Measurements from ENCODE around the gene TPCN2.

The TPCN2 gene

GRCh38 chr11:69058511-69059270 lies 10.0 kb downstream of the TPCN2 start:
- no peak for DNase-seq

DNA sequence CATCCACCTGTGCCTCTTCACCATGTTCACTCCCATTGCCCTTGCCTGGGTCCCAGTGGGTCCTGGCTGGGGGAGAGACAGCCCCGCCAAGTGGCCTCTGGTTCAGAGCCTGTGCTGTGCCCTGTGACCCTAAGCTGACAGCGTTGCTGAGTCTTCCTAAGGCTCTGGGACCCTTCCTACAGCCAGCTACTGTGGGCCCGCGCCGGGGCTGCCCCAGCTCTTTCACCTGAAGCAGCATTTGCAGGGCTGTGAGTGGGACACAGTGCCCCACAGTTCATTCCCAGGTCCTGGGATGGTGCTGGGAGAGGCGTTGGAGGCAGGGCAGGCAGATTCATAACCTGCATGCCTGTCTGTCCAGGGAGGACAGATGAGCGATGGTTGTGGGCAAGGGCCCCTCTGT lies 10.7 kb downstream of the TPCN2 start:
- no peak for DNase-seq

DNA sequence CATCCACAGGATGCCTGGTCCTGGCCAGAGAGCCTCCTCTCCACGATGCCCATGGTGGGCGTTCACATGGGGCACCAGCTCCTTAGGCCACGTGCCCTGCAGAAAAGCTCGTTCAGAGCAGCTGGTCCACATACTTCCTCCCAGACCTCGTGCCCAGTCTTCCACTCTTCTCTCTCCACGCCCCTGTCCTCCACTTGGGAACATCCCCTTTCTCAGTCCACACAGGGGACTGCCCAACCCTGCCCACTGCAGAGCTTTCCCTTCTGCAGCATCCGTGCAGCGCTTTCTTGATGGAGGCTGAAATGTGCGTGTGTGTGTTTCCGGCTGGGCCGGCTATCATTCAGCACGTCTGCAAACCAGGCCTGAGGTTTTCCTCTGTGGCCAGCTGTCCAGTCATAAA lies 11.3 kb downstream of the TPCN2 start:
- no peak for DNase-seq

DNA sequence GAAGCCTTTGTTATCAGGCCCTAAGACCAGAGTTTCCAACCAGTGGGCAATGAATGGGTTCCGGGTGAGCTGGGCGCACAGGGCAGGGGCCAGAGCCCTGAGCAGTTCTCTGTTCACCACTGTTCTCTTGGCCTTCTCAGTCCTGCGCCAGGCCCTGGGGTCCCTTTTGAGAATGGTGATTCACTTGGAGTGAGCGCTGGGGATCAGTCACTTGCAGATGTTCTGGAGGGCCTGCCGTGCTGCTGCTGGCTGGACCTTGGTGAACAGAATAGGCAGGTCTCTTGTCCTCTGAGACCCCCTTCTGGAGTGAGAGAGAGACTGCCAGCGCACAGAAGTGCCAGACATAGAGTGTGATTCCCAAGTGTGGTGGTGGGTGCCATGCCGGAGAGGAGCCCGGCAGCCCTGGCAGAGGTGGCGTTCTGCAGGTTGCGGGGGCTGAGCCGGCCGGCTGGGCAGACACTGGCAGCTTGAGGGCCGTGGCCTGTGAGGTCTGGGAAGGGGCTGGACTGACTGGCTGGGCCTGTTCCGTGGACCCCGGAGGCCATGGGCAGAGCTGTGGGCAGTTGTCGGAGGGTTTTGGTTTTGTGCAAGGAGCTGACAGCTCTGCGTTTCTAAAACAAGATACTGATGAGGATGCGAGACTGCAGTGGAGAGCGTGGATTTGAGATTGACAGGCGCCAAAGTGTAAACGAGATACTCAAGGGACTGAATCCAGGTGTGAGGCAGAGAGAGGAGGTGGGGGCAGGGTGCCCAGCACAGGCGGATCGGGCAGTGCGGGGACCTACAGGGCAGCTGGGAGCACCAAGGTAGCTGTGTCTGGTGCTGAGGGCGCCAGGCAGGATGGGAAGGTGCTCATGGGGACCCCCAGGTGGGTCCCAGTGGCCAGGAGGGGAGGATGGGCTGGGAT lies 12.3 kb downstream of the TPCN2 start:
- DNase-seq: no peak

DNA sequence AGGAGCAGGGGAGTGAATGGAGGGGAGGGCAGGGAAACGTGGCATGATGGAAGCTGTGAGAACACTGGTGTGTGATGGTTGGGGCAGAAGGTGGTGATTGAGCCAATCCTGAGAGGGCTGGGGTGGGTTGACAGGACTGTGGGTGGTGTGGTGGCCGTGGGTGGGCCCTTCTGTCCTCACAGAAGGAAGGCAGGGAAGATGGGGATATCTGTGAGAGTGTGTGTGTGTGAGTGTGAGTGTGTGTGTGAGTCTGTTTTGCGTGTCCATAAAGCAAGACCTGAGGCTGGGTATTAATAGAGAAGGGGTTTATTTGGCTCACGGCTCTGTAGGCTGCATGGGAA lies 13.0 kb downstream of the TPCN2 start:
- DNase-seq: no peak

DNA sequence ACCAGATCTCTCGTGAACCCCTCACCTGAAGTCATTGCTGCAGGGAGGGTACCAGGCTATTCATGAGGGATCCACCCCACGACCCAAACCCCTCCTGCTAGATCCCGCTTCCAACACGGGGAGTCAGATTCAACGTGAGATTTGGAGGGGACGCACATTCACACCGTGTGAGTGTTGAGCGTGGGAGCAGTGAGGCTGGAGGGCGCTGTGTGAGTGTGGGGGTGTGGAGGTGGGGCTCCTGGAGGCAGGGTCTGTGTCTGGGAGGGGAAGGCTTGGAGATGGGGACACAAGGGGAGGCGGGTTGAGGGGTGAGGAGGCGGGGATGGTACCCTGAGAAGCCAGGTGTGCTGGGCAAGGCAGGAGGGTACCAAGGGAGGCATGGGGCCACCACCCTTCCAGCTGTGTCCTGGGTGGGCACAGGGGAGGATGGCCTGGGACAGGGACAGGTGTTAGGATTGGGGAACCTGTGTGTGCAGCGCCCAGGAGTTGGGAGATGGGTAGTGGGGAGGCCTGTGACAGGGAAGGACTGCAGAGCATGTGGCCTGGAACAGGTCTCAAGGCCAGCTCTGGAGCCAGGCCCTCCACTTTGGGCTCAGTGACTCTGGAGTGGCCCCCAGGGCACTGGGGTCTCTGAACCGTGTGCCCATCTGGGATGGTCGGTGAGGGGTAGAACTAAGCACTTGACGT lies 13.6 kb downstream of the TPCN2 start:
- DNase-seq: no peak

DNA sequence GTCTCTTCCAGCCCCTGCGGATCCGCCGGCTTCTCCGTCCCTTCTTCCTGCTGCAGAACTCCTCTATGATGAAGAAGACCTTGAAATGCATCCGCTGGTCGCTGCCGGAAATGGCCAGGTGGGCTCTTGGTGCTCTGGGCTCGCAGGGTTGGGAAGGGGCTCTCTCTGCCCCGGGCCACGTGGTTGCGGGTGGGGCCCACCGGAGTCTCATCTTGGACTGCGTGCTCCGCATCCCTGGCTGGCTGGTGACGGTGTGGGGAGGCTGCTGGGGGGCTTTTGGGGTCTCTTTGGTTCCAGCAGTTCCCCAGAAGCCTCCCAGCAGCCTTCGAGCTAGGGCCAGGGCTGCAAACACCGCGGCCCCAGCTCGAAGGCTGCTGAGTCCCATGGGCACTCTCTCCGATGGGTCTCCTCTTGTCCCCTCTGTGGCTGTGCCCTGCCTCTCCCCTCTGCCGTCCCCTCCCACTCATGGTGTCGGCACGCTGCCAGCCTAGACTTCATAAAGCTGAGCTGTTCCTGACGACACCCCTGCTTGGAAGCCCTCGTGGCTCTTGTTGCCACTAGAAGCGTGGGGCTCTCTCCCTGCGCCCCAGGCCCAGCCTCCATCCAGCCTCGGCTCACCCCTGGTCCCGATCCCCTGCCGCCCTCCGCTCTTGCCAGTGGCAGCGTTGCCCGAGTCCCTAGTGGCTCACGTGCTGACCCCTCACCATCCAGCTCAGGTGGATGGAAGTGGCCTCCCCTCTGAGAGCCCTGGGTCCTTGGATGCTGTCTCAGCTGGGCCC lies 14.3 kb downstream of the TPCN2 start:
- DNase-seq: no peak

DNA sequence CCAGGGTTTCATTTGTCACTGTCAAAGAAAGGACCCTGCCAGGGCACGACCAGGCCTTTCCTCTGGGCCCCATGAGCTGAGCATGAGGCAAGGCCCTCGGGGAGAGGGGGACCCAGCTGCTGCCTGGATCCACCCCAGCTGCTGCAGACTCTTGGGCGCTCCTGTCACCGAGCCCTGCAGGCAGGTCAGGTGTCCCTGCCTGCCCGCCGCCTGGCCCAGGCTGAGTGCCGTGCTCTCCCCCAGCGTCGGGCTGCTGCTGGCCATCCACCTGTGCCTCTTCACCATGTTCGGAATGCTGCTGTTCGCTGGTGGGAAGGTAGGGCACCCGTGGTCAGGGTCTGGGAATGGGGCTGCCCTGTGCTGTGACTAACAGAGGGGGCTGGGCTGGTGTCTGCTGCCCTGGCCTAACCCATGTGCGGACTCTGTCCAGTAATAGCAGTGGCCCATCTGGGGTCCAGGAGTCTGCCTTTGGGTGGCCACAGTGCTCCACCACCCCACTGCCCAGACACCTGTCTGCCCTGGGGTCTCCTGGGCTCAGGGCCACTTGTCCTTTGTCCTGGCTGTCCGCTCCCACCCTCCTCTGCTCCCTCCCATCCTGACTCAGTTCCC lies 15.0 kb downstream of the TPCN2 start:
- DNase-seq: no peak

DNA sequence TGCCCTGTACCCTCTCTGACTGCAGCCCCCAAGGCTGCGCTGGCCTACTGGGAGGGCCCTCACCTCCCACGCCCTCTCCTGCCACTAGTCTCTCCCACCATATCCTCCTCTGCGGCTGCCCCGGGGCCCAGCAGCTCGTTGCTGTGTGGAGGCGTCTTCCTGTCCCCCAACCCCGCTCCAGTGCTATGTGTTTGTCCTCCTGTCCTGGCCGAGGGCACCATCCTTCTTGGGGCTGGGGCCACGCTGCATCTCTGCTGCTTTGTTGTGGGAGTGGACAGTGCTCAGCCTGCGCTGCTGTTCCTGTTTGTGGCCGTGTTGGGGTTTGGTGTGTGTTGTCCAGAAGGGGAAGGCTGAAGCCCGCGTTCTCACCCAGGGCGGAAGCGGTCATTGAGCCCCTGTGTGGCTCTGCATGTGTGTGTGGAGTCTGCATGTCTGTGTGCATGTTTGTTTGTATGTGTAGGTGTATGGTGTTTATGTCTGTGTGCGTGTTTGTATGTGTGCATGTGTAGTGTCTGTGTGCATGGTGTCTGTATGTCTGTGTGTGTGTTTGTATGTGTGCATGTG lies 15.7 kb downstream of the TPCN2 start:
- DNase-seq: no peak

GRCh38 chr11:69065147-69065710 lies 16.5 kb downstream of the TPCN2 start:
- DNase-seq: no peak

DNA sequence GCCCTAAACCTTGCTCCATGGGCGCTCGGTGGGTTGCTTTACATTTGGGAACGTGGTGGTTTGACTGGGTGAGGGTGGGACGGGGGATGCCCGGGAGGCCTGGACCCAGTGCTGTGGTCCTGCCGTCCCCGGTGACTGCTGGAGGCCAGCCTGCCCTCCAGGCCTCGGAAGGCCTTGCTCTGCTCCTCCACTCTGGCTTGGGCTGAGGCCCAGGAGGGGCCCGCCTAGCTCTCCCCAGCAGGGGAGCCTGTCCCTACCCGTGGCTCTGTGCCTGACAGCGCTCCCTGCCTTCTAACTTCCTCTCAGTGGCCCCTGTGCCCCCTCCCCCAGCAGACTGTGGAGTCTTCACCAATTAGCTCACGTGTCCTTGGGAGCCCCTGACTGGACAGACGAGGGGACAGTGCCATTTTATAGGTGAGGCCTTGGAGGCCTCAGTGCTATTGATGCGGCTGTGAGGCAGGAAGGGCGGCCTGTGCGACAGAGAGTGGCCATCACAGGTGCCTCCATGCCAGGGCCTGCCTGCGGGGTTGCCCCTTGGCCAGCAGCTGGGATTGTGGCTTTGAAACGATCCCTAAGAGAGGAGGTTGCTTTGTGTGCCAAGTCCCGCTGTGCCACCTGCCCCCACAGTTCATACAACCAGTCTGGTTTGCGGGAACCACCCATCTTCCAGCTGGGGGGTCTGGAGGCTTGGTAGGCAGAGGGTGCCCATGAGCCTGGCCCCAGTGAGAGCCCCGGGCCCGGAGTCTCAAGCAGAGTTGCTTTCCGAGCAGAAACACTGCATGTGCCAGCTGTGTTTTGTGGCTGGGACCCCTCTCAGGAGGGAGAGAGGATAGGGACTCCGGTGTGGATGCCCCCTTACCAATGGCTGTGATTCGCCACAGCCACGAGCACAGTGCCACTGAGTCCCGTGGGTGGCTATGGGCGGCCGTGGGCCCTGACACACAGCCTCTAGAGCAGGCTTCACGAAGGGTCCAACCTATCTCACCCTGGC lies 17.7 kb downstream of the TPCN2 start:
- DNase-seq: no peak

DNA sequence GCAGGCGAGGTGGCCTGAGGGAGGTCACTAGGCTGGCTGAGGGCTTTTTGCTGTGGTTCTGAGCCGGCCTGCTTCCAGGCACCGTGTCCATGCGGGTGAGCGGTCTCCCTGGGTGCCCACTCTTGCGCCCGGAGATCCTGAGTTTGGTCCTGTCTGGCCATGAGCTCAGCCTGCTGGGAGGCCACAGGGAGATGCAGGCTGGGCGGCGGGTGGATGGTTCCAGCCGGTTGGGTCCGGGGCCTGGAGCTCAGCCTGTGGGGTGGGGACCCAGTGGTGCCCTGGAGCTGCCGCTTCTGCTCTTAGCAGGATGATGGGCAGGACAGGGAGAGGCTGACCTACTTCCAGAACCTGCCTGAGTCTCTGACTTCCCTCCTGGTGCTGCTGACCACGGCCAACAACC lies 18.5 kb downstream of the TPCN2 start:
- no peak for DNase-seq

DNA sequence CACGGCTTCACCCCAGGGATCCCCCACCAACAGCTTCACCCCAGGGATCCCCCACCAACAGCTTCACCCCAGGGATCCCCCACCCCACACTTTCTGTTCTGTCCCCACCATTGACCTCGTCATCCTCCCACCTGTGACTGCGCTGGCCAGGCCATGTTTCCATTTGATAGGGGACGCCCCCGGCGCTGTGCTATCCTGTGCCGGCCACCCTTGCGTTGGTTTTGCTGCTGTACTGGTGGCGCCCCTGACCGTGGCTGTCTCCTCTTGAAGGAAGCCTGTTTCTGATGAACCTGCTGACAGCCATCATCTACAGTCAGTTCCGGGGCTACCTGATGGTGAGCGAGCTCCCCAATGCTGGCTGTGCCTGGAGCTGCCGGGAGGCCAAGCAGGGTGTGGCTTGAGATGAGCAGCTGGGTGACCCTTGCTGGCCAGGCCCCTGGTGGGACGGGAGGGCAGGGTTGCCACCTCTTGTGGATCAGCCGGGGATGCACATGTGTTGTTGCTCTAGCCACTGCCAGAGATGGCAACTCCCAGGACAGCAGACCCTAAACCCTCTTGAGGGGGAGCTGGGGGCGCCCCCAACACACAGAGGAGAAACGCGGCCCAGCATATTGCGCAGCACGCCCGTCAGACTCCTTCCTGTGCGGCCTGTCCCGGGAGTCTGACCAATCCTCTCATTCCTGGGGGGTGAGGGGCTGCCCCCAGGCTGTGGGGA lies 22.5 kb downstream of the TPCN2 start:
- DNase-seq: no peak

GRCh38 chr11:69071956-69072355 lies 23.2 kb downstream of the TPCN2 start:
- DNase-seq: no peak

GRCh38 chr11:69073469-69073868 lies 24.7 kb downstream of the TPCN2 start:
- DNase-seq: no peak

GRCh38 chr11:69074375-69075140 lies 25.8 kb downstream of the TPCN2 start:
- no peak for DNase-seq

- no peak for DNase-seq
These were observed 26.8 kb downstream of the TPCN2 start for GRCh38 chr11:69075421-69076128.

- DNase-seq: no peak
These were observed 27.5 kb downstream of the TPCN2 start for GRCh38 chr11:69076129-69076791.

Data from SHP77 treated with DMSO at 0.1 percent for 48 hours (cell line).